Ammon's horn (tissue), 1 donor: ENCODE measurements around the gene CPED1.
"Not testable (repeated sequence)": the region's sequence is repeated elsewhere in the genome, so short reads cannot be mapped to it uniquely, and the experiment has no call there.

Experiments
- DNase-seq: peaks from one replicate; pipeline ENCODE4 v3.0.0-alpha.2; 2016; ENCODE audit warnings: low spot score

The CPED1 gene

DNA sequence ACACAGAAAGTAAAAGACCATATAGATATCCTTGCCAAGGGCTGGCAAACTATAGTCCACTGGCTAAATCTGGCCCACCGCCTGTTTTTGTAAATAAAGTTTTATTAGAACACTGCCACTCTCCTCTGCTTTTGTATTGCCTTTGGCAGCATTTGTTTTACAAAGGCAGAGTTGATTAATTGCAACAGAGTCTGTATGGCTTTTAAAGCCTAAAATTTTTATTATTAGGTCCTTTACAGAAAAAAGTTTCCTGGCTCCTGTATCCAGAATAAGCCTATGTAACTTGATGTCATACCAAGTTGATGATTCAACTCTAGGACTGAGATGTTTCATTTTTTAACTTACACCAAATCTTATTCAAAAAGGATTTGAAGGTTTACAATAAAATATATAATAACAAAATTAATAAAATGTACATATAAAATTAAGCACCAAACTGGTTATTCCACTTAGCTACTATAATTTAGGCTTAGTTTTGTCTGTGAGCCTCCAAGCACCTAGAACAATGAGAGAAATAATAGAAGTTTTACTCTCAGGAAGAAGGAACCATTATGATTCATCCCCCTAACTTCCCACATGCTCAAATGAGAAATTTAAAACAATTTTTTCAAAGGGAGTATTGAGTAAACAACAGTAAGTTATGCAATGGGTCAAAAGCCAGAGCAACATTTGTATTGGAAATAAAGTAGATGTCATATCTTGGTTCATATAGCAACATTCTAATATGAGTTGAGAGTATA lies 31.9 kb downstream of the CPED1 start:
- DNase-seq, result no peak

DNA sequence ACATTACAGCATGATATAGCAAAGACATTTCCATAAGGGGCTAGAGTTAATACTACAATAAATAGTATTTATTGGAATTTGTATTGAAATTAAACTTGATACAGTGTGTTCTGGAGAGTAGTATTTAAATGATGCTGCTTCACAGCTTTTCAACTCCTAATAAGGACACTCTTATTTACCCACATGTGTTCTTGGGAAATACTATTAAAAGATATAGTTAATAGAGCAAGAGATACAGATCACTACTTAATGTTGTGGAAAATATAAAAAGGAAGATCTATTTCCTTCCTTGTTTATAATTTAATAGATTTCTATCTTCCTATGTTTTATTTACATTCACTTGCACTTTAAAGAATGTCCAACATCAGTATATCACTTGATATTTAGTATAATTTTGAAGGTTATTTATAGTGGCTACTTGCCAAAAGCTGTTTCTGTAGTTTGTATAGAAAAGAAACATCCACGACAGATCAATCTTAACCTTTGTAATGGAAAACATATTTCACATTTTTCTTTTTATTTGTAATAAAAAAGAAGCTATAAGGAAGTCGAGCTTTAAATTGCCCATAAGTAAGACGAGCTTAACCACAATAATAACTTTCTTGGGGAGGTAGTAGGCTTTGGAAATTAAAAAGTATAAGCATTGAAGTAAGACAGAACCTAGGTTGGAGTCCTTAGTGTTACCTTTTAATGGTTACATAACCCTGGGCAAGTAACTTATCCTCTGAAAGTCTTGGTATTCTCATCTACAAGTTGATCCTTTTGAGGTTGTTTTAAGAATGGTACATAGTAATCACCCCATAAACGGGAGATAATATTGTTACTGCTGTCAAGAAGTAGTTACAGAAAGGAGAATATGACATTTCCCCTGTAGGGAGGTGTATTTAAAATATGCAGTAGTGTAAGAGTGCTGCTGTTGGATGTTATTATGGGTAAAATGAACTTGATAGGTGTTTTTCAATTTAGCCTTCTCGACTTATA lies 32.8 kb downstream of the CPED1 start:
- no peak for DNase-seq

DNA sequence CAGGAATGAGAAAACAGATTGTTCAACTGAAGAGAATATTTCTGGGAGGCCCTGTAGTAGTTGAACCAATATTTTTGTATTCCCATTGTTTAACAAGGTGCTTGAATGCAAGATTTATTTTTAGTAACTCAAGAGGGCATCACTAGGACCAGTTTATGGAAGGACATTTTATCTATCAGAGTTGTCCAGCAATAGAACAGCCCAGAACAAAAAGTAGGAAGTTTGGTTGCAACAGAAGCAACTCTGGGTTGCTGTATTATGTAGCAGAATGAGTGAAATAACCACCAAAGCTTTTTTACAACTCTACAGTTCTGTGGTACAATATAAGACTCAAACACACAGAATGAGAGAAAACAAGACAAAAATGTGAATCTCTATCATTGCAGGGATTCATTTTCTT lies 34.7 kb downstream of the CPED1 start:
- DNase-seq, result no peak

DNA sequence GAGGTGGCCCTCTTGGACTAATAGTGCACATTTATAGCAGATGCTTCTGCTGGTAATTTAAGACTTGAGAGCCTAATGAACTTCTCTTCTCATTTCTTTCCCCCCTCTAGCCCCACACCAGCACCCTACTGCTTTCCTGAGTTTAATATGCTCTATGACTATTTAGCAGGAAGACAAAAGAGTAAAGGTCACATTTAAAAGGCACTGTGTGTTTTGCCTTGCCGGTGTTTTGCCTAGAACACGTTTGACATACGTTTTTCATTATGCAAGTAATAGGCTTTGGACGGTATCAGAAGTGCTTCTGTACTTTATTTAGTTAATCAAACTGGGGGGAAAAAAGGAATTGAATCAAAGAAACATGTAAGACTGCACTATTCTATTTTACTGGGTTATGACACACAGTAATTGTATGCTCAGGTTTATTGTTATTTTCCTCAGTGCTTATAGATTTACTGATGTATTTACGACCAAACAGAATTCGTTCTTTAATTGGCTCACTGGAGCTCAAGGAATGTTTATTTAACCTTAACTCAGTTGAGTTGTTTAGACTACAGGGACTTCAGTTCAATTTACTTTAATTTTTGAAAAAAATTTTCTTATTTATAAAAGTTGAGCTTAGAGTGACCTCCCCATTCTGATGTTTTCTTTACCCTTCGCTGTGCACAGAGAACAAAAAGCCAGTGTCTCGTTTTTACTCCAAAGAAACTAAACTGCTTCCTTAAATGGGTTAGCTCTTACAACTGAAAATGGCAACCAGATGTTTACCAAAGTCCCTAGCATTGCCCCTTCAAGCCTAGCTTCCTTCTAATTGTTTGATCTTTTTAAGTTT lies 35.4 kb downstream of the CPED1 start:
- no peak for DNase-seq

DNA sequence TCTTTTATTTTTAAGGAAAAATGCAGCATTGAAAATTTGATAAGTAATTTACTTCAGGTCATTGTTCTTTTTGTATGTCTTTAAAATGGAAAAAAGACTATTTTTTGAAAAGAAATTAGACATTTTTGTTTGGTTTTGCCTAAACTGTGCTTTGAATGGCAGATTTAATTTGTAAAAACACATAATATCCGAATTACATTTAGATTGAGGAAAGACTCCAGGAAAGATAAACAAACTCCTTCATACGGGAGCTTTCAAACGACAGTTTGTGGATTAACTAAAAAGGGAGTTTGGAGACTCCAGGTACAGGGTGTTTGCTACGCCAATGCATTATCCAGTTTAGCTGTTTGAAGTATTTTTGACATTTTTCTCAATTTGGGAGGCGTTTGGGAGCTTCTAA lies 36.1 kb downstream of the CPED1 start:
- no peak for DNase-seq

DNA sequence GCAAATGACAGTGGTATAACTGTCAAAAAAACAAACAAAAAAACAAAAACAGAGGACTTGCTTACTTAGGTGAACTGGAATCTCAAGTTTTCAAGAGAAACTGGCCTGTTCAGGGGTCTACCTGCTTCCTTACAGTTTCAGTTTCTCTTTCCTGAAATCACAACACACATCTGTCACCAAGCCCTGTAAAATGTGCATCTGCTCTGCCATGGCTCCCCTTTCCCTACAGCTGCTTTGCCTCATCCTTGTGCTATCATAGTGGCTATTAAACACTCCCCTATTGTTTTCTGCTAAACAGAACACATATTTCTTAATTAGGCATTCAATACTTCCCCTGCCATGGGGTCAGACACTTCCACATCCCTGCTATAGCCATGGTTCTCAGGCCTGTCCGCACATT lies 37.6 kb downstream of the CPED1 start:
- DNase-seq, result no peak

DNA sequence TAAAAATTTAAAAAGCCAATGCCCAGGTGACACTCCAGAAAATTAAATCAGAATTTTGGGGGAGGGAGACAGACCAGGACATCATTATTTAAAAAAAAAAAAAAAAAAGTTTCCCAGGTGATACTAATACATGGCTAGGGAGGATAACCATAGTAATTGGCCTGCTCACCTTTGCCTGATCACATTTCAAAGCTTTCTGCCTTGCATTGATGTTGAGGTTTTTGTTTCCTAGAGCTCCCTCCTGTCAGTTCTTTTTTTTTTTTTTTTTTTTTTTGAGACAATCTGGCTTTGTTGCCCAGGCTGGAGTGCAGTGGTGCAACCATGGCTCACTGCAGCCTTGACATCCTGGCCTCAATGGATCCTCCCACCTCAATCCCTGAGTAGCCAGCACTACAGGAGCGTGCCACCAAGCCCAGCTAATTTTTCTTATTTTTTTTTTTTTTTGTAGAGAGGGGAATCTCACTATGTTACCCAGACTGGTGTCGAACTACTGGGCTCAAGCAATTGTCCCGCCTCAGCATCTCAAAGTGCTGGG lies 38.1 kb downstream of the CPED1 start:
- DNase-seq, result no peak

DNA sequence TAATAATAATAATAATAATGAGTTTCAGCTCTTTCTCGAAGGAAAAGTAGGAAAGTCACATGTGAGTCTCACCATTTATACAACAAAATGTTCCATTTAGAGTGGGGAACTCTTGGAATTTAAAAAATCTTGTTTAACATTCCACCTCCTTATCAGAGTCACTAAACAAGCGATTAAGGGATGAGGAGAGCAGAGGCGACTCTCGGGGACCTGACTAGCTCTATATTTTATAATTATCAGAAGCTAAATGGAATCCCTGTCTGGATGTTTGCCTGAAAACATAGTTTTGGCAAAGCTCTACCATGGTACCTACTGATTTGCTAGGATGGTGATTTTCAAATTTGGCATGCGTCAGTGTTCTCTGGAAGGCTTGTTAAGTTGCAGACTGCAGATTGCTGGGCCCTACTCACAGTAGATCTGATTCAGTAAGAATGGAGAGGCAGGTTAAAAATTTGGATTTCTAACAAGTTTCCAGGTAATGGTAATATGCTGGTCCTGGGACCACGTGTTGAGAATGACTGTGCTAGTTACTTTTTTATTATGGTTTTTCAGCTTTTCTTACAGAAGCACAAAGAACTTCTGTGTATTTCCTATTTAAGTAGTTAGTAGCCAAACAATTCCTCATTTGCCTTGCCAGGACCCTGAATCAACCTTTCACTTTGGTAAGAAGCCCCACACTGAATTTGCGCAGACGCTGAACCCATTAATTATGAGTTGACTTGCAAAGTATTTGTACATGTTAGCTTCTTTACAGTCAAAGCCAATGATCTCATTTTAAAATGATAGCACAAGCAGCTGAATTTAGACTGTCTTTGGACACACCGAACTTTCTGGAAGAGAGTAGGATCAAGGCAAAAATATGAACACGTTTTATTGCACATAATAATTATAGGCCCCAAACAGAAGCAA lies 39.5 kb downstream of the CPED1 start:
- DNase-seq, result no peak

DNA sequence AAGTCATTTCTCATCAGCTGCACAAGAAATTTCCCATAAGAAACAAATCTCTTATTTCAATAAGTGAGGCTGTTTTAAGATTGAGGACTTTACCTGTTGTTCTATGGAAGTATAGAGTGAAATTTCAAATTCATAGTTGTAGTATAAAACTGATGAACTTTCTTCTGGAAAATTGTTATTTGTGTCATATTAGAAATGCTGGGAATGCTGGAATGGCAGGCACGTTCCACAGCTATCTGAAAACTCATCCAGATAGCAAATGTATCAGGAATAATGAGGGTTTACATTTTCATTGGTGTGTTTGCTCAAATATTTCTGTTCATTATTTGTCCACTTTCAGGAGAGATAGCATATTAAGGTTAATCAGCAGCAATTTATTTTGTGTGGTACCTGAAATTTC lies 40.8 kb downstream of the CPED1 start:
- no peak for DNase-seq

DNA sequence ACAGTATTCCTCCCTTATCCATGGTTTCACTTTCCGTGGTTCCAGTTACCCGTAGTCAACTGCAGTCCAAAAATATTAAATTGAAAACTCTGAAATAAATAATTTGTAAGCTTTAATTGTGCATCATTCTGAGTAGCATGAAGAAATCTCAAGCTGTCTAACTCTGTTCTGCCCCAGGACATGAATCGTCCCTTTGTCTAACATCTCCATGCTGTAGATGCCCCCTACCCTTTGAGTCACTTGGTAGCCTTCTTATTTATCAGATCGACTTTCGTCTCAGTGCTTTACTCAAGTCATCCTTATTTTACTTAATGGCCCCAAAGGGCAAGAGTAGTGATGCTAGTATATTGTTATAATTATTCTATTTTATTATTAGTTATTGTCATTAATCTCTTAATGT lies 41.8 kb downstream of the CPED1 start:
- DNase-seq, result no peak

DNA sequence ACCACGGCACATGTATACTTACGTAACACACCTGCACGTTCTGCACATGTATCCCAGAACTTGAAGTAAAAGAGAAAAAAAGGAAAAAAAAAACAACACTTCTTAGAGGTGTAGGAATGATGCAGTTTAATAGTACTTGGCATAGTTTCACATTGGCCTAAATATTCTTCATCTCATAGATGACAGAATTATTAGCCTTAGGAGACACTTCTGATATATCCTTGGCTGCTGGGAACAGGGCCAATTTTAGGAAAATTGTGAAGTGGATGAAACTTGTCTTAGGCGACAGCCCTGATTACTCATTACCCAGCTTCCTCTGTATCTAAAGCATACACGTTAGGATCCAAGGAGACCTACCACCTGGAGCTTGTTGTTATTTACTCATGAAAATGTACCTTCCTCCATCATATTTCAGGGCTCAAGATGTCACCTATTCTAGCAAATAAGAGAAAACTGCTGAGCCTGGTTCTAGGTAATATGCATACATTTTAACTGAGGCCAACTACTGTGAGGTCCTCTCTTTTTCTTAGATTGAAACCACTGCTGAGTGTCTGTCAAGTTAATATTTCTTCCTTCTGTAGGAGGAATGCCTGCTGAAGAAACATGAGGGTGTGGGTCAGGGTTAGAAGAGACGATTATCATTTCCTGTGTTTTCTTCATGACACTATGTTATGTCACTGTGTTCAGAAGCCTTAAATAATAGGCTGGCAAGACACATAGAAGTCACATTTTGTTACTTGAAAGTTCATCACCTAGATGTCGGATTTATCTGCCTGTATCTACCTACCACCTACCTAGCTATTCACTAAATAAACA lies 44.3 kb downstream of the CPED1 start:
- no peak for DNase-seq

DNA sequence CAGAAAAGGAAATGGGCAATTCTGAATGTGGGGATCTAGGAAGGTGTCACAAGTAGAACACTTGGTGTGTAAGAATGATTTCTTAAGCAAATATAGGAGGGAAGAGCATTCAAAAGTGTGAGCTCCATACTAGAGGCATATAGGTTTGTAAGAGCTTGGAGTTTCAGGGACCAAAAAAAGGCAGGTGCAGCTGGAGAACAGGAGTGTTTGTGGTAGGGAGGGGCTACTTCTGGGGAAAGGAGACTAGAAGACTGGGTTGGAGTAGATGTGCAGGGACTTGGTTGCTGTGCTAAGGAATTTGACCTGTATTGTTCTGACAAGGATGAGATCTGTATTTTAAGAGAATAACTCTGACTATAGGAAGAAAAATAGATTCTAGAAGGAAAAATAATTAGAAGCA lies 46.4 kb downstream of the CPED1 start:
- DNase-seq, result no peak

DNA sequence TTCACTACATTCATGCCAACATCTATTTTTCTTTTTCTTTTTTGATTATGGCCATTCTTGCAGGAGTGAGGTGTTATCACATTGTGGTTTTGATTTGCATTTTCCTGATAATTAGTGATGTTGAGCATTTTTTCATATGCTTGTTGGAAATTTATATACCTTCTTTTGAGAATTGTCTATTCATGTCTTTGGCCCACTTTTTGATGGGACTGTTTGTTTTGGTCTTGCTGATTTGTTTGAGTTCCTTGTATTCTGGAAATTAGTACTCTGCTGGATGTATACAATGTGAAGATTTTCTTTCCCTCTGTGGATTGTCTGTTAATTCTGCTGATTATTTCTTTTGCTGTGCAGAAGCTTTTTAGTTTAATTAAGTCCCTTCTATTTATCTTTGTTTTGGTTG lies 48.3 kb downstream of the CPED1 start:
- DNase-seq, result not testable (repeated sequence)

DNA sequence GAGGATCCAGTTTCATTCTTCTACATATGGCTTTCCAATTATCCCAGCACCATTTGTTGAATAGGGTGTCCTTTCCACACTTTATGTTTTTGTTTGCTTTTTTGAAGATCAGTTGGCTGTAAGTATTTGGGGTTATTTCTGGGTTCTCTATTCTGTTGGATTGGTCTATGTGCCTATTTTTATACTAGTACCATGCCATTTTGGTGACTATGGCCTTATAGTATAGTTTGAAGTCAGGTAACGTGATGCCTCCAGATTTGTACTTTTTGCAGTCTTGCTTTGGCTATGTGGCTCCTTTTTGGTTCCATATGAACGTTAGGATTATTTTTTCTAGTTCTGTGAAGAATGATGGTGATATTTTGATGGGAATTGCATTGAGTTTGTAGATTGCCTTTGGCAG lies 48.8 kb downstream of the CPED1 start:
- DNase-seq, result not testable (repeated sequence)

DNA sequence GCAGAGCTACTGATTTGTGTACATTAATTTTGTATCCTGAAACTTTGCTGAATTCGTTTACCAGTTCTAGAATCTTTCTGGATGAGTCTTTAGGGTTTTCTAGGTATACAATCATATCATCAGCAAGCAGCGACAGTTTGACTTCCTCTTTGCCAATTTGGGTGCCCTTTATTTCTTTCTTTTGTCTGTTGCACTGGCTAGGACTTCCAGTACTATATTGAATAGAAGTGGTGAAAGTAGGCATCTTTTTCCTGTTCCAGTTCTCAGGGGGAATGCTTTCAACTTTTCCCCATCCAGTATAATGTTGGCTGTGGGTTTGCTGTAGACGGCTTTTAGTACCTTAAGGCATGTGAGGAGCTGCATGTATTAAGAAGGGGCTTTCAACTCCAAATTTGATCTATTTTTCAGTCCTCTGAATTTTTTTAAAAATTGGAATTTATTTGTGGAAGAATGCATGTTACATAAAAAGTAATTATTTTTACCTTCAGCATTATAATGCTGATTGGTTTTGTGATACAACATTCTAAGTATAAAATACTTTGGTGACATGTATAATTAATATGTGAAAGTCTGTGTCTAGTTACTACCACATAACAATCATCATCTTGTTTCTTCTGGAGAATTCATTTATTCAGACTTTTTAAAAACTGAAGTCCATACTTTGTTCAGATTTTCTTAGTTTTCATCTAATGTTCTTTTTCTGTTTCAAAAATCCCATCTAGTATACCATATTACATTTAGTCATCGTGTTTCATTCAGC lies 49.6 kb downstream of the CPED1 start:
- DNase-seq, result no peak

DNA sequence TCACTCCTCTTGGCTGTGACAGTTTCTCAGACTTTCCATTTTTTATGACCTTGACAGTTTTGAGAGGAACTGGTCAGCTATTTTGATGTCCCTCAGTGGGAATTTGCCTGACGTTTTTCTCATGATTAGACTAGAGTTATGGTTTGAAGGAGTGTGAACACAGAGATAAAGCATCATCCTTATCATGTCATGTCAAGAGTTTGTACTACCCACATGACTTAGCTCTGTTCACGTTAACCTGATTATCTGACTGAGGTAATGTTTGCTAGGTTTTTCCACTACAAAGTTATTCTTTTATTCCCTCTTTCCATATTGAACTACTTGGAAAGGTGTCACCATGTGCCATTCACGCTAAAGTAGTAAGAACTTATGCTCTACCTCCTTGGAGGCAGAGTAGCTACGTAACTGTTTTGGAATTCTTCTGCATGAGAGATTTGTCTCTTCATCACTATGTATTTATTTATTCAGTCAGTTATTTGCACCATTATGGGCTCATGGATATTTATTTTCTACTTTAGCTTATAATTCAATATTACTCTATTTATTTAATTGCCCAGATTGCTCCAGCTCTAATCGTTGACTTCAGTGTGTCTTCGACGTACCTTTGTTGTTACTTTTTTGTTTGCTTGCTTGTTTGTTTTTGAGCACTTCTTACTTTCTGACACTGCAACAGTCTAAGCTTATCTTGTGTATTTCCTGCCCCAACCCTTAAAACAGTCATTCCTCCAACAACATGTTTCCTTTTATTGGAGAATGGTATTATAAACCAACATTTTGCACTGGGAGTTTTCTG lies 50.4 kb downstream of the CPED1 start:
- DNase-seq, result no peak

DNA sequence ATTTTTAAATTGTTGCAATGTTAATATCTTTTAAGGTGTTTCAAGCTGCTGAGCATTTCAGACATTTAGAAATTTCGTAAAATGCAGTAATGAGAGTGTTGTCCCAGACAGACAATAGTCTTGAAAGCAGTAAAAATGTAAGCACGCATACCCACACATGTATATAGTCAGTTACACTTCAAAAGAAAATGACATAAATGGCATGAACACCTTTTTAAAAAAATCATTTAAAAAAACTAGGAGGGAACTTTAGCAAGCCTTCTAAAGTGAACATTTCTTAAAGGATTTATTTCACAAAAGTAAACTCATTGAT lies 51.0 kb downstream of the CPED1 start:
- DNase-seq, result no peak

DNA sequence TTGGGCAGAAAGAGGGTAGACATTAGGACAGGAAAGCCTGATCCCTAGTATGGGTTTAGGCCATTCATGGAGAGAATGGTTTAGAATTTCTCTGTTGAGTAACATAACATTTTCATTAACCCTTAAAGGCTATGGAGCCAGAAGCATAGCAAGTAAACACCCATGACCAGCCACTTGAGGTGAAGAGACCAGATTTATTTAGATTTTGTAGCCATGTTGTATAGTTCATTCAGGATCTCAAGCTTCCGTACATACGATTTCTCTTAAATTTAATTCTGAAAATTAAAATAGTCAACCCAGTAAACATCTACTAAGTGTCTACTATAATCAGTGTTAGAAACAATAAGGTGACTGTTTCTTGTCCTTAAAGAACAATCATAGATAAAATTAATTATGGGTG lies 51.5 kb downstream of the CPED1 start:
- DNase-seq, result no peak
